Activated CD8-positive, alpha-beta memory T cell treated with anti-CD3 and anti-CD28 coated beads for 1 hour (primary cell): ENCODE data around the gene MRPS10.
"Not testable (repeated sequence)": the region's sequence is repeated elsewhere in the genome, so short reads cannot be mapped to it uniquely, and the experiment has no call there.

ENCODE experiments used
- DNase-seq, 2 donors: peaks; one replicate each; pipeline ENCODE4 v3.0.0-alpha.2; 2020; ENCODE audit warnings: low read depth in 1 of 2; ENCODE audit errors: extremely low read depth in 1 of 2

MRPS10 gene

GRCh38 chr6:42239736-42240375, 22.2 kb upstream of the MRPS10 start:
- no peak for DNase-seq

DNA sequence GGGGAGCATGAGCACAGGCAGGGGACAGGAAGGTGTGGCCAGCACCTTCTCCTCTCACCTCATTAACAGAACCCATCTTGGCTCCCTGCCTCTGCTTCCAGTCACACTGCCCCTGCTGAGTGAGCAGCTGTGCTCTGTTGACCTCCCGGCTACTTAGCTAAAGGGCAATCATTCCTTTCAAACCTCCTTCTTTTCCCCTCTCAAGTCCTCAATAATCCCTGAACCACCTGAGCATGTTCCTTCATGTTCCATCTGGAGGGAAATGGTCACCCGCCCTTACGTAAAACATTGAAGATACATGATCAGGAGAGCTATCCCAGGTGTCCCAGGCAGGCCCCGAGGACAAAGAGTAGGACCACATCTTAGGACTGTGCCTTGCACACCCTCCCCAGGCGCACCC, 21.7 kb upstream of the MRPS10 start:
- no peak for DNase-seq

DNA sequence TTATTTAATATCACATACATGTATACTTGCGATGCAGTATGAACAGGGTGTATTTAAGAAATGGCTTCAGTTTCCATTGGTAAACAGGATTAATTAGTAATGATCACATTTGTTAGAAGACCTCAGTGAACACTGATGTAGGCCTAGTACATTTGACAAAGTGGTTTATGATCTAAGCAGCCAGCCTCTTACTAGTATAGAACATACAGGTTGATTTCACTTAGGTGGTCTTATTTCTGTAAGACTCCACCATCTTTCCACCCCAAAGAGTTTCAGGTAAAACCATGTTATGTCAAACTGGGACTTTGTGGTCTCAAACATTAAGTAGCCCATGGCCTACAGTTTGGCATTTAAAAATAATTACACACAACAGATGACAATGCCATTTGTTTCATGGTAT, 20.2 kb upstream of the MRPS10 start:
- DNase-seq: no peak

DNA sequence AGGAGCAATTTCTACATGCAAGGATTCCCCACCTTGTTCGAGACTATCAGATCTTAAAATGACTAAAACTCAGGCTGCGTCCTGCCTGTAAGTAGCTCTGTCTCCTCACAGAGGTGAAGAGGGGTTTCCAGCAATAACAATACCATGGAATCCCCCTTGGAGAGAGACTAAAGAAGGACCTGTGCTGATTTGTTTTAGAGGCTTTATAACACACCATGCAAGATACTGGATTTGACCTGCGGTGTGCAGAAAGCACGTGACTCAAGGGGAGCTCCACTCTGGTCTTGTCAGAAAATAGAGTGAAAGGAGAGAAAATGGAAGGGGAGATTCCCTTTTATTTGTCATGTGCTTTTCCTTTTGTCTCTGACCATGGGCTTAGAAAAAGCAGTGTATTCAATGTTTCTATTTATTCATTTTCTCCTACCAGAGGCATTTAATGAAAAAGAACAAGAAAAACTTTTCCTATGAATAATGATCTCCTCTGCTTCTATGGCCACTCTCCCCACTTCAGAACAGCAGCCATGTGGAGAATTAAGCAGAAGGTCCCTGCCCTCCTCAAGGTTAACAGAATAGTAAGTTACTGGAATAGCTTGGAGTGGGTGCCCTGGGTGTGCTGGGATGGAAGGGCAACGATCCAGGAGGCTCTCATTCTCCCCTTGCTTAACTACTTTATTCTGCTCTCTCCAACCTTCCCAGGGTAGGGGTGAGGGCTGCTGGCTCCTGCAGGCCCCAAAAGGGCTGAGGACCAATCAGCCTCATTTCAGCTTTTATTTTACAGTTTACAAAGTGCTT, 19.2 kb upstream of the MRPS10 start:
- DNase-seq: no peak

GRCh38 chr6:42236030-42236429, 18.4 kb upstream of the MRPS10 start:
- no peak for DNase-seq

DNA sequence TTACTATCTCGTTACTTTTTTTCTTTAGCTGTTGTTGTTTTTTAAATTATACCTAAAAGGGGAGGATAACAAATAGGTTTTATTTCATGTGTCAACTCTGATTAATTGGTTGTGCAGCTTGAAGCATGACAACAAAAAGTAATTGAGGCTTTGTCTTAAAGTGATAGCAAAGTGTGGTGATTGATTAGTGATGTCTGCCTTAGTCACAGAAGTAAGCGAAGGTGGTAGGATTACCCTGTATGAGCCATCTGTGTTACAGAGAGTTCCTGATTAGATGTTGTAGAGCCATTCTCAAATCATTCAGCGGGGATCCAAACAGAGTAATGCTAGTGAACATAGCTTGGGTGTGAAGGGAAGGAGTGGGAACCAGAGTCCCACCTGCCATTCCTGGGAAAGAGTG, 14.4 kb upstream of the MRPS10 start:
- no peak for DNase-seq

GRCh38 chr6:42230345-42231321, 13.0 kb upstream of the MRPS10 start:
- DNase-seq: no peak

GRCh38 chr6:42229506-42230119, 12.0 kb upstream of the MRPS10 start:
- DNase-seq: no peak

GRCh38 chr6:42228305-42228704, 10.6 kb upstream of the MRPS10 start:
- no peak for DNase-seq

- no peak for DNase-seq
Observed at GRCh38 chr6:42227173-42227850, 9.7 kb upstream of the MRPS10 start.

DNA sequence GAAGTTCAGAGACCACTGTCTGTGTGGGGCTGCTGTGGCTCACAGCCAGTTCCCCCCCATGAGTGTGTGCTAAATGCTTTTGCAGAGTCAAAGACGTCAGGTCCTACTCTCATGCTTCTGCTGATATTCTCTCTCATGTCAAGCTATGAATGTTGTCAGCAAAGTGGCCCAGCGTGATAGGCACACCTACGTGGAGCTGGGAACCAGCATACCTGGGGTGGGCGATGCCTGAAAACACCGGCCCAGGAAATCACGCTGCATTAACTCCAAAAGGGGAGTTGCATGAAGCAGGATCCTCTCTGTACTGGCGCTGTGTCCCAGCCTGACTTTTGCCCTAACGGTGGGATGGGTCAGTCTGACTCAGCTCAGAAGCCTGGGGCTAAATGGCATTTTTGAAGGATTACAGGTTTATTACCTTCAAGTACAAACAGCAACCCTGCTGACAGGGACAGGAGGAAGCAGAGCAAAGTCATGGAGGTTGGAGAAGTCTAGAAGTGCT, 9.0 kb upstream of the MRPS10 start:
- DNase-seq: no peak

GRCh38 chr6:42226161-42226611, 8.5 kb upstream of the MRPS10 start:
- DNase-seq: no peak

GRCh38 chr6:42225419-42225818, 7.8 kb upstream of the MRPS10 start:
- no peak for DNase-seq

GRCh38 chr6:42225029-42225339, 7.3 kb upstream of the MRPS10 start:
- DNase-seq: no peak

DNA sequence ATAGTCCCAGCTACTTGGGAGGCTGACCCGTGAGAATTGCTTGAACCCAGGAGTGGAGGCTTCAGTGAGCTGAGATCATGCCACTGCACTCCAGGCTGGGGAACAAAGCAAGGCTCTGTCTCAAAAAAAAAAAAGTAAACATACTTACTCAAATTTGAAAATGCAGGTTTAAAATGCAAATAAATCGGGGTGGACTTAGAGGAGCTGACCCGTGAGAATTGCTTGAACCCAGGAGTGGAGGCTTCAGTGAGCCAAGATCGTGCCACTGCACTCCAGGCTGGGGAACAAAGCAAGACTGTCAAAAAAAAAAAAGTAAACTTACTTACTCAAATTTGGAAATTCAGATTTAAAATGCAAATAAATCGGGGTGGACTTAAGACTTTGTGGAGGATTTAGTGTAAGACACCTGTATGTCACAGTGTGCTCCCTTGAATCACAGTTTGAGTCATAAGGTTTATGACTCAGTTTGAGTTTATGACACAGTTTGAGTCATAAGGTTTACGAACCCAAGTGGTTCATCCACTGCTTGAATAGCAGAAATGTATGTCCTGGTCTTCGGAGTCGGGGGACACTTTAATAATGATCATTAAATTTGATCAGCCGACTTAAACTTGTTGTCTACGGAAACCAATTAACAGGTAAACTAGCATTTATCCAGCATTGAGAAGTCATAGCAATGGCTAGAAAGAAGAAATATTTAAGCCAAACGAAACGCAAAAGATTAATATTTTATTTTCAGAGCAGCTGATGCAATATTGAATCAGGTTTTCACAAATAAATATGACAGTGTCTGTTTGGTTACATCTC, 6.8 kb upstream of the MRPS10 start:
- DNase-seq: no peak

DNA sequence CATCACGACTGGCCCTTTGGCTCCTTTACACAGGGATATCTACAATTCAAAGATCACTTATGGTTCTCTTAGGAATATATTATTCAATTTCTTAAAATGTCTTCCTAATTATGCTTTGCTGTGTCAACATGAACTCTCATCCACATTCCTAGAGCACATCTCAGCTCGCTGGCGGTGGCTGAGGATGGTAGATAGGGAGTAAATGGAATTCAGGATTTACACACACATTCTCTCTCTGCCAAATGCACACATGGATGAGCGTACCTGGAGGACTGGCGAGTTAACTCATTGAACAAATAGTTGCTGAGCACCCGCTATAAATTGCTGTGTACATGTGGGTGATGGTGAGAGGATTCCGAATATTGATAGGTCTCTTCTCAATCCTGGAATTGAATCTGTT, 4.8 kb upstream of the MRPS10 start:
- no peak for DNase-seq

DNA sequence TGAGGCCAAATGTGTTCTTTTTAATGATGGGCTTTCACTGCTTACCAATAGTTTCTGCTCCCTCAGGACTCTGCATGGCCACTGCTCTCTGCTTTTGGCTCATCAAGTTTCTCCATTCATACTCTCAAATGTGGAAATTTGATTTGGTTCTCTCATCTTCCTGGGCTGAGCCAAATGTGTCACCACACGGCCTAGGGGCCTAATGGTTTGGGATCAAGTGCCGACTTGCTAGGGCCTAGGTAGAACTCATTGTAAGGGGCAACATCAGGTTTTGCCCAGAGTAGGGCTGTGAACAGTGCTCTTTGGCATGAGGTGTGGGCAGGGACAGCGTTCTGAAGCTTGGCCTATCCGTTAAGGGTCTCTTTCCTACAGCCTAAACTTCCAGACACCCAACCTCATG, 3.9 kb upstream of the MRPS10 start:
- DNase-seq: no peak

- no peak for DNase-seq
Observed at GRCh38 chr6:42220807-42221206, 3.1 kb upstream of the MRPS10 start.

- no peak for DNase-seq
Observed at GRCh38 chr6:42217157-42217518, 523 bp downstream of the MRPS10 start.

DNA sequence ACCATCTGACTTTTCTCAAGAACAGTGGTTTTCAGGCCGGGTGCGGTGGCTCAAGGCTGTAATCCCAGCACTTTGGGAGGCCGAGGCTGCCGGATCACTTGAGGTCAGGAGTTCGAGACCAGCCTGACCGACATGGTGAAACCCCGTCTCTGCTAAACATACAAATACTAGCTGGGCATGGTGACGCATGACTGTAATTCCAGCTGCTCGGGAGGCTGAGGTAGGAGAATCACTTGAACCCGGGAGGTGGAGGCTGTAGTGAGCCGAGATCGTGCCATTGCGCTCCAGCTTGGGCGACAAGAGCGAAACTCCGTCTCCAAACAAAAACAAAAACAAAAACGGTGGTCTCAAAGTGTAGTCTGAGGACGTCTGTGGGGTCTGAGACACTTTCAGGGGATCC, 1.2 kb downstream of the MRPS10 start:
- not testable (repeated sequence) for DNase-seq
